ENCODE measurements around the gene TMEM63A.

TMEM63A gene

DNA sequence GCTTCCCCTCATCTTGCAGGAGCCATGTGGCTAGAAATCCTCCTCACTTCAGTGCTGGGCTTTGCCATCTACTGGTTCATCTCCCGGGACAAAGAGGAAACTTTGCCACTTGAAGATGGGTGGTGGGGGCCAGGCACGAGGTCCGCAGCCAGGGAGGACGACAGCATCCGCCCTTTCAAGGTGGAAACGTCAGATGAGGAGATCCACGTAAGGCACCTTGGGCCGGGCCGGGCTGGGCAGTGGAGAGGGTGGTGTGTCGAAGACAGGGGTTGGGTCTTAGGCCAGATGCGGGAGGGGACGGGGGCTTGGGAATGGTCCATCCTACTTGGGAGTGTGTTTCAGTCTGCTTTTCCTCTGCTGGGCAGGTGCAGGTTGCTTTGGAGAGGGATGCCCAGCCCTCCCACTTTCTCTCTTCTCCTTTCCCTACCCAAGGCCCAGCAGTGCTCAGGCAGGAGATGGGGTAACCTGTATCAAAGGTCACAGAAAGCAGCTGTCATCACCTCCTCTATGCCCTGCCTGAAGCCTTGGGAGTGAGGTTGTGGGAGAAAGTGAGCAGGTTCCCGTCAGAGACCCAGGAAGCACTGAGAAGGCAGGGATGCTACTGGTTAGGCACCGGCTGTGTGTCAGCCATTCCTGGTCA, 53.4 kb downstream of the TMEM63A start:
- Histone ChIP-seq H3K4me1 (ENCODE audit: low read length) (no peaks in the 10 kb centered on the region), H3K9me3 (replicated peaks; ENCODE audit: insufficient read depth, low read length) (no peaks in the 10 kb centered on the region), H3K36me3 (replicated peaks; ENCODE audit: insufficient read depth, low read length) (no peaks in the 10 kb centered on the region), H4K20me1 (ENCODE audit: insufficient read depth, low read length) (no peaks in the 10 kb centered on the region), H3K9me2 (replicated peaks; ENCODE audit: insufficient read depth, low read length) (no peaks in the 10 kb centered on the region), H3K27me3 (replicated peaks; ENCODE audit: insufficient read depth, low read length) (no peaks in the 10 kb centered on the region), H3K4me3 (ENCODE audit: low read length) (no peak overlapping the region), H3K4me2 (ENCODE audit: low read depth, low read length) (no peak overlapping the region), H3K27ac (ENCODE audit: low read length) (no peak overlapping the region), H3K9ac (ENCODE audit: low read length) (no peak overlapping the region), H3F3A (ENCODE audit: insufficient read depth, low read length) (no peaks in the 10 kb centered on the region), H2AFZ (ENCODE audit: low read length) (no peak overlapping the region), H3K79me2 (ENCODE audit: low read length) (no peaks in the 10 kb centered on the region)
- TF ChIP-seq EZH2phosphoT487 (IDR thresholded peaks at IDR 0.05; ENCODE audit: low read length), result no peak
- TF ChIP-seq, protein P1, sequence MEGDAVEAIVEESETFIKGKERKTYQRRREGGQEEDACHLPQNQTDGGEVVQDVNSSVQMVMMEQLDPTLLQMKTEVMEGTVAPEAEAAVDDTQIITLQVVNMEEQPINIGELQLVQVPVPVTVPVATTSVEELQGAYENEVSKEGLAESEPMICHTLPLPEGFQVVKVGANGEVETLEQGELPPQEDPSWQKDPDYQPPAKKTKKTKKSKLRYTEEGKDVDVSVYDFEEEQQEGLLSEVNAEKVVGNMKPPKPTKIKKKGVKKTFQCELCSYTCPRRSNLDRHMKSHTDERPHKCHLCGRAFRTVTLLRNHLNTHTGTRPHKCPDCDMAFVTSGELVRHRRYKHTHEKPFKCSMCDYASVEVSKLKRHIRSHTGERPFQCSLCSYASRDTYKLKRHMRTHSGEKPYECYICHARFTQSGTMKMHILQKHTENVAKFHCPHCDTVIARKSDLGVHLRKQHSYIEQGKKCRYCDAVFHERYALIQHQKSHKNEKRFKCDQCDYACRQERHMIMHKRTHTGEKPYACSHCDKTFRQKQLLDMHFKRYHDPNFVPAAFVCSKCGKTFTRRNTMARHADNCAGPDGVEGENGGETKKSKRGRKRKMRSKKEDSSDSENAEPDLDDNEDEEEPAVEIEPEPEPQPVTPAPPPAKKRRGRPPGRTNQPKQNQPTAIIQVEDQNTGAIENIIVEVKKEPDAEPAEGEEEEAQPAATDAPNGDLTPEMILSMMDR (IDR thresholded peaks at IDR 0.05; ENCODE audit: low read length), result no peak
- TF ChIP-seq EZH2 (optimal IDR thresholded peaks at IDR 0.05; ENCODE audit: low read depth, low read length), result no peak
- no peak for DNase-seq

DNA sequence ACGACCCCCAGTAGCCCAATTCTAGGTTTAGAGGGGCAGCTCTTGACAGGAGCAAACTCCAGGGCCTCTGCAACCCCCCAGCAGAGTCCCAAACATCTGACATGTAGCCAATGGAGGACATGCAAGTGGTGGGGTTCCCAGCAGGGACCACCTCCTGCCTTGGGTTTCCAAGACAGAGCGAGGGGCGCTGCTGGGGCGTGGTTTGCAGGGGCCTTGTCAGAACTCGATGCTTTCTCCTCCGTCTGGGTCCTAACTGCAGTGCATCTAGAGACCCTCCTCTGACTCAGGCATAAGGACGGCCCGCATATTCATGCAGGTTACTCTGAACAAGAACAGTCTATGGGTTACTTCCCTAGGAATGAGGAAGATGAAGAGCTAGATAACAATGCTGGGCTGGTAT, 55.1 kb downstream of the TMEM63A start:
- Histone ChIP-seq H3K9ac (ENCODE audit: low read length) (no peak overlapping the region), H4K20me1 (ENCODE audit: insufficient read depth, low read length) (no peaks in the 10 kb centered on the region), H3K9me3 (replicated peaks; ENCODE audit: insufficient read depth, low read length) (no peaks in the 10 kb centered on the region), H3K27me3 (replicated peaks; ENCODE audit: insufficient read depth, low read length) (no peaks in the 10 kb centered on the region), H3K9me2 (replicated peaks; ENCODE audit: insufficient read depth, low read length) (no peaks in the 10 kb centered on the region), H3K4me3 (ENCODE audit: low read length) (no peak overlapping the region), H3K4me1 (ENCODE audit: low read length) (no peaks in the 10 kb centered on the region), H3F3A (ENCODE audit: insufficient read depth, low read length) (no peaks in the 10 kb centered on the region), H3K36me3 (replicated peaks; ENCODE audit: insufficient read depth, low read length) (no peaks in the 10 kb centered on the region), H2AFZ (ENCODE audit: low read length) (no peak overlapping the region), H3K4me2 (ENCODE audit: low read depth, low read length) (no peak overlapping the region), H3K27ac (ENCODE audit: low read length) (no peak overlapping the region), H3K79me2 (ENCODE audit: low read length) (no peaks in the 10 kb centered on the region)
- DNase-seq, result no peak
- TF ChIP-seq EZH2 (optimal IDR thresholded peaks at IDR 0.05; ENCODE audit: low read depth, low read length), result no peak
- TF ChIP-seq, protein P1 (IDR thresholded peaks at IDR 0.05; ENCODE audit: low read length), result no peak
- TF ChIP-seq EZH2phosphoT487 (IDR thresholded peaks at IDR 0.05; ENCODE audit: low read length), result no peak

DNA sequence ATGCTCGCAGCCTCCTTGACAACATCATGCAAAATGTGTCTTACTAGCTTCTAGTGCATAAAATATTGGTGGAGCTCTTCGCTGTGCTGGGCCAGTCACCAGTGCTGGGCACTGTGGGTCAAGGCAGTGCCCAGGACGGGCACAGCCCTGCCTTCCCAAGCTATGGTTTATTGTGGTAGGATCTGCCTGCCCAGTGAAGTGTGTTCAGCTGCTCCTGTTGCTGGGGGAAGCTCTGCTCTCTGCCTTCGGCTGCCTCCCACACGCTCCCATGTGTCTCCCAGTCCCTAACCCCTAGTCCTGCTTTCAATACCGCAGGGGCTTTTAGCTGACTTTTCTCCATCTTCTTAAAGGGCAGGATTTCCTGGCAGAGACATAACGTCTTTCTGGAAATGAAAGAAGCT, 56.6 kb downstream of the TMEM63A start:
- Histone ChIP-seq H3K79me2 (ENCODE audit: low read length) (no peaks in the 10 kb centered on the region), H3K4me2 (ENCODE audit: low read depth, low read length) (no peak overlapping the region), H4K20me1 (ENCODE audit: insufficient read depth, low read length) (no peaks in the 10 kb centered on the region), H3K4me1 (ENCODE audit: low read length) (no peaks in the 10 kb centered on the region), H3K27ac (ENCODE audit: low read length) (no peak overlapping the region), H3K4me3 (ENCODE audit: low read length) (no peak overlapping the region), H3K9me2 (replicated peaks; ENCODE audit: insufficient read depth, low read length) (no peaks in the 10 kb centered on the region), H2AFZ (ENCODE audit: low read length) (no peak overlapping the region), H3K27me3 (replicated peaks; ENCODE audit: insufficient read depth, low read length) (no peaks in the 10 kb centered on the region), H3K9ac (ENCODE audit: low read length) (no peak overlapping the region), H3F3A (ENCODE audit: insufficient read depth, low read length) (no peaks in the 10 kb centered on the region), H3K36me3 (replicated peaks; ENCODE audit: insufficient read depth, low read length) (no peaks in the 10 kb centered on the region), H3K9me3 (replicated peaks; ENCODE audit: insufficient read depth, low read length) (no peaks in the 10 kb centered on the region)
- TF ChIP-seq EZH2phosphoT487 (IDR thresholded peaks at IDR 0.05; ENCODE audit: low read length) (no peak), EZH2 (optimal IDR thresholded peaks at IDR 0.05; ENCODE audit: low read depth, low read length) (no peak)
- TF ChIP-seq, protein P1 (IDR thresholded peaks at IDR 0.05; ENCODE audit: low read length), result no peak
- DNase-seq, result no peak

Measured in MM.1S (cell line).